IMR-90 (cell line): ENCODE data around the gene GLP2R. TPM values are rescaled to one million over a fixed set of nuclear protein-coding genes. Genes with fewer than 3 reads are reported as not detected.

Experiments used
- ATAC-seq: fragments of 200-7000 bp; cut with Tn5 transposase; 2 replicates; pipeline ENCODE4 v1.9.1; 2020; ENCODE audit warnings: low read depth, mild to moderate bottlenecking, moderate library complexity
- BruUV-seq: library from RNA; stranded (reverse); fragments of 400-500 nt; replicated peaks from 2 replicates; lab custom pipeline; 2021; lab: Mats Ljungman, UMichigan
- CTCF ChIA-PET: fragments of 300-600 bp; formaldehyde crosslinking; extraction: SDS; loops from one replicate; lab custom pipeline; 2021; ENCODE audit warnings: antibody characterized with exemption; lab: Yijun Ruan, JAX
- POLR2A ChIA-PET: fragments of 300-600 bp; sonication (Branson Sonifier 250); formaldehyde crosslinking; loops from one replicate; lab custom pipeline; 2022; ENCODE audit warnings: antibody characterized with exemption; ENCODE audit not compliant: unreplicated experiment; lab: Charles Lee
- DNase-seq: peaks from one replicate; pipeline ENCODE4 v3.0.0; 2013
- H2AFZ ChIP-seq: replicated peaks from 2 replicates; pipeline ENCODE3; 2013; ENCODE audit warnings: low read length, mild to moderate bottlenecking; ENCODE audit not compliant: poor library complexity
- H2AK5ac ChIP-seq: 2 replicates; pipeline ENCODE4 v1.6.1; 2013; ENCODE audit warnings: low read depth, low read length, inconsistent platforms
- H2AK9ac ChIP-seq: replicated peaks from 2 replicates; pipeline ENCODE3; 2013; ENCODE audit warnings: mild to moderate bottlenecking, low read depth, low read length, moderate library complexity; ENCODE audit not compliant: poor library complexity
- H2BK120ac ChIP-seq: 2 replicates; pipeline ENCODE4 v1.6.1; 2013; ENCODE audit warnings: low read depth, low read length, inconsistent platforms
- H2BK15ac ChIP-seq: 3 replicates; pipeline ENCODE4 v1.6.1; 2013; ENCODE audit warnings: low read depth, low read length, inconsistent platforms
- H2BK20ac ChIP-seq: 2 replicates; pipeline ENCODE4 v1.6.1; 2013; ENCODE audit warnings: low read depth, mild to moderate bottlenecking, inconsistent platforms, low read length, moderate library complexity
- H2BK5ac ChIP-seq: 2 replicates; pipeline ENCODE4 v1.6.1; 2013; ENCODE audit warnings: mild to moderate bottlenecking, low read depth, low read length, inconsistent platforms; ENCODE audit not compliant: poor library complexity, severe bottlenecking
- H3K14ac ChIP-seq: replicated peaks from 2 replicates; pipeline ENCODE4 v1.6.1; 2013; ENCODE audit warnings: low read depth, low read length, inconsistent platforms
- H3K18ac ChIP-seq: 2 replicates; pipeline ENCODE4 v1.6.1; 2013; ENCODE audit warnings: low read depth, low read length, control low read depth
- H3K23ac ChIP-seq: 2 replicates; pipeline ENCODE4 v1.6.1; 2013; ENCODE audit warnings: low read depth, low read length, inconsistent platforms
- H3K27ac ChIP-seq: 2 replicates; pipeline ENCODE4 v1.5.1; 2013; ENCODE audit warnings: mild to moderate bottlenecking, control low read depth, low read length; ENCODE audit not compliant: insufficient read depth
- H3K27me3 ChIP-seq: 2 replicates; pipeline ENCODE4 v1.6.1; 2013; ENCODE audit warnings: low read length; ENCODE audit not compliant: control insufficient read depth, insufficient read depth
- H3K36me3 ChIP-seq: 2 replicates; pipeline ENCODE4 v1.6.1; 2013; ENCODE audit warnings: low read length, mixed read lengths; ENCODE audit not compliant: control insufficient read depth, insufficient read depth
- H3K4ac ChIP-seq: 2 replicates; pipeline ENCODE4 v1.6.1; 2013; ENCODE audit warnings: low read depth, low read length, inconsistent platforms
- H3K4me1 ChIP-seq: 2 replicates; pipeline ENCODE4 v1.6.1; 2013; ENCODE audit warnings: low read length, mixed read lengths; ENCODE audit not compliant: control insufficient read depth, insufficient read depth
- H3K4me2 ChIP-seq: 2 replicates; pipeline ENCODE4 v1.6.1; 2013; ENCODE audit warnings: low read depth, mild to moderate bottlenecking, control low read depth, low read length, moderate library complexity
- H3K4me3 ChIP-seq: 2 replicates; pipeline ENCODE4 v1.5.1; 2013; ENCODE audit warnings: low read depth, mild to moderate bottlenecking, control low read depth, low read length, moderate library complexity; ENCODE audit not compliant: insufficient read depth
- H3K56ac ChIP-seq: 2 replicates; pipeline ENCODE4 v1.6.1; 2013; ENCODE audit warnings: low read length, inconsistent platforms; ENCODE audit not compliant: insufficient read depth; ENCODE audit errors: extremely low read depth
- H3K79me1 ChIP-seq, 2 experiments: 2 replicates each; pipeline ENCODE4 v1.6.1; 2013; ENCODE audit warnings: low read length in 2 of 2, inconsistent platforms in 1 of 2, low read depth in 1 of 2
- H3K9ac ChIP-seq: 2 replicates; pipeline ENCODE4 v1.6.1; 2013; ENCODE audit warnings: low read depth, low read length, control low read depth
- H3K9me1 ChIP-seq: 2 replicates; pipeline ENCODE4 v1.6.1; 2013; ENCODE audit warnings: low read length, inconsistent platforms; ENCODE audit not compliant: insufficient read depth
- H3K9me3 ChIP-seq: 2 replicates; pipeline ENCODE4 v1.6.1; 2013; ENCODE audit warnings: low read length; ENCODE audit not compliant: control insufficient read depth, insufficient read depth
- H4K20me1 ChIP-seq: 2 replicates; pipeline ENCODE4 v1.6.1; 2013; ENCODE audit warnings: low read length, inconsistent platforms; ENCODE audit not compliant: insufficient read depth
- H4K5ac ChIP-seq: 2 replicates; pipeline ENCODE4 v1.6.1; 2013; ENCODE audit warnings: mild to moderate bottlenecking, low read depth, low read length, control low read depth
- H4K8ac ChIP-seq, 2 experiments: 2 replicates each; pipeline ENCODE4 v1.6.1; 2013; ENCODE audit warnings: low read depth in 2 of 2, low read length in 2 of 2, control low read depth in 1 of 2, inconsistent platforms in 1 of 2
- H4K91ac ChIP-seq: 2 replicates; pipeline ENCODE4 v1.6.1; 2013; ENCODE audit warnings: low read depth, low read length, inconsistent platforms; ENCODE audit not compliant: insufficient read depth
- CEBPB ChIP-seq: IDR thresholded peaks from 2 replicates; pipeline ENCODE4 v1.6.1; 2012; ENCODE audit warnings: low read depth, low read length, improper control_type of control experiment
- MAFK ChIP-seq: IDR thresholded peaks from 2 replicates; pipeline ENCODE4 v1.6.1; 2012; ENCODE audit warnings: low read depth, low read length, improper control_type of control experiment
- NFE2L2 ChIP-seq: fragments of 150-350 bp; IDR thresholded peaks from 2 replicates; pipeline ENCODE4 v1.6.1; 2016; ENCODE audit warnings: low read depth, mild to moderate bottlenecking, low read length
- WGBS, 2 experiments: methylation state at CpG; one replicate each; pipeline versions ENCODE4 v1.1.5 to v1.1.7; 2013; ENCODE audit warnings: missing lambda C conversion rate in 2 of 2; ENCODE audit not compliant: insufficient read length in 1 of 2; ENCODE audit errors: extremely low coverage in 2 of 2; 5-methylcytosine and 5-hydroxymethylcytosine counted together
- dilution Hi-C: fragments of 300-500 bp; cut with HindIII; formaldehyde crosslinking; loops from one replicate; pipeline ENCODE4 v1.14.3; 2018; ENCODE audit warnings: low sequenced_read_pairs; ENCODE audit not compliant: unreplicated experiment
- in situ Hi-C: fragments of 300-500 bp; cut with MboI; formaldehyde crosslinking; loops from 3 replicates; pipeline ENCODE4 v1.14.3; 2019; ENCODE audit warnings: low sequenced_read_pairs, inconsistent platforms, mixed read lengths
- intact Hi-C: fragments of 100-400 bp; cut with micrococcal nuclease; formaldehyde crosslinking; loops from 2 replicates; pipeline ENCODE4 v1.10.0; 2022
- polyA plus RNA-seq, 3 experiments: library from polyadenylated mRNA; depleted of rRNA; stranded (reverse); fragments of >200 nt; gene quantifications; 2 replicates each; pipeline ENCODE4 v1.2.3, GENCODE V29; 2012; ENCODE audit warnings: low replicate concordance in 1 of 3
- total RNA-seq: library from RNA; depleted of rRNA; stranded (reverse); fragments of >200 nt; gene quantifications from 2 replicates; pipeline ENCODE4 v1.2.3, GENCODE V29; 2012
- TF ChIP-seq, protein P1 (sequence below): conservative IDR thresholded peaks from 2 replicates; pipeline ENCODE4 v1.5.1; 2012; ENCODE audit warnings: mild to moderate bottlenecking, low read depth, low read length, improper control_type of control experiment

The GLP2R gene
- total and polyA plus RNA-seq, 2 of the 4 experiments (the other 2 are of a cell fraction), result 0.07 TPM; not detected in 1

DNA sequence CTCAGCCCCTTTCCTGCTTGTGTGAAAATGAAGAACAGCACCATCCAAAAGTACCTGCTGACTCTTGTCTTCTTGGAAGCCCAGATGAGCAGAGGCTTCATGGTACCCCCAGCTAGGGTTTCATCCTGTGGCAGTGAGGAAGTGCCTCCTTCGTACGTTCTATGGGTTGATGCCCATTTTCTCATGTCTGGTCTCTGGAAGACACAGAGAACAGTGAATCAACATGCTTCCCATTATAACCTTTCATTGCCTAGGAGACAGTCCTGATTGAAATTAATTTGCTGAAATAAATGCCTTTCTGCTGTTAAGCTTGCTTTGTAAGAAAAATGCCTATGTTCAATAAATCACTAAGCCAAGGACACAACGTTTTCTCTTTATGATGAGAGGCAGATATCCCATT lies 42.8 kb downstream of the GLP2R start:
- no peak overlapping the region for H2BK120ac ChIP-seq
- DNase-seq, result no peak
- no peak for TF ChIP-seq CEBPB
- no peak for TF ChIP-seq NFE2L2
- no peak for TF ChIP-seq MAFK
- TF ChIP-seq, protein P1, sequence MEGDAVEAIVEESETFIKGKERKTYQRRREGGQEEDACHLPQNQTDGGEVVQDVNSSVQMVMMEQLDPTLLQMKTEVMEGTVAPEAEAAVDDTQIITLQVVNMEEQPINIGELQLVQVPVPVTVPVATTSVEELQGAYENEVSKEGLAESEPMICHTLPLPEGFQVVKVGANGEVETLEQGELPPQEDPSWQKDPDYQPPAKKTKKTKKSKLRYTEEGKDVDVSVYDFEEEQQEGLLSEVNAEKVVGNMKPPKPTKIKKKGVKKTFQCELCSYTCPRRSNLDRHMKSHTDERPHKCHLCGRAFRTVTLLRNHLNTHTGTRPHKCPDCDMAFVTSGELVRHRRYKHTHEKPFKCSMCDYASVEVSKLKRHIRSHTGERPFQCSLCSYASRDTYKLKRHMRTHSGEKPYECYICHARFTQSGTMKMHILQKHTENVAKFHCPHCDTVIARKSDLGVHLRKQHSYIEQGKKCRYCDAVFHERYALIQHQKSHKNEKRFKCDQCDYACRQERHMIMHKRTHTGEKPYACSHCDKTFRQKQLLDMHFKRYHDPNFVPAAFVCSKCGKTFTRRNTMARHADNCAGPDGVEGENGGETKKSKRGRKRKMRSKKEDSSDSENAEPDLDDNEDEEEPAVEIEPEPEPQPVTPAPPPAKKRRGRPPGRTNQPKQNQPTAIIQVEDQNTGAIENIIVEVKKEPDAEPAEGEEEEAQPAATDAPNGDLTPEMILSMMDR, result no peak
- H3K23ac ChIP-seq, result no peak overlapping the region
- H2AK5ac ChIP-seq, result no peak overlapping the region
- H4K91ac ChIP-seq, result no peak overlapping the region
- H3K4ac ChIP-seq, result no peak overlapping the region
- ChIA-PET CTCF (no interaction called here), POLR2A (no interaction called here)
- H2BK15ac ChIP-seq, result no peak overlapping the region
- ATAC-seq, result no peak
- no peak overlapping the region for H2AK9ac ChIP-seq
- H3K4me2 ChIP-seq, result no peak overlapping the region
- no peak overlapping the region for H4K5ac ChIP-seq
- H3K4me3 ChIP-seq, result no peak overlapping the region
- dilution Hi-C loops (no loop called here), in situ Hi-C loops (no loop called here), intact Hi-C loops (no loop called here)
- H3K27me3 ChIP-seq, result no peaks in the 10 kb centered on the region
- H3K36me3 ChIP-seq, result no peaks in the 10 kb centered on the region
- H2AFZ ChIP-seq, result no peak overlapping the region
- no peak overlapping the region for H2BK5ac ChIP-seq
- no peaks in the 10 kb centered on the region for H3K4me1 ChIP-seq
- no peaks in the 10 kb centered on the region for H3K9me1 ChIP-seq
- no peaks in the 10 kb centered on the region for H4K20me1 ChIP-seq
- no peak overlapping the region for H3K27ac ChIP-seq
- no peak overlapping the region for H3K18ac ChIP-seq
- no peaks in the 10 kb centered on the region; the same call in none of the 2 replicates for H3K9me3 ChIP-seq
- H4K8ac ChIP-seq, result no peak overlapping the region
- no TSS peak for BruUV-seq
- no peak overlapping the region for H3K9ac ChIP-seq
- no peak overlapping the region for H3K14ac ChIP-seq
- H2BK20ac ChIP-seq, result no peak overlapping the region
- no peak overlapping the region for H3K56ac ChIP-seq
- no peaks in the 10 kb centered on the region for H3K79me1 ChIP-seq
- no CpG with 5 or more reads among the region's 3 CpGs for WGBS, 2 experiments
